HG02610 (cell line): ENCODE data around the gene TBC1D3B.
"Not testable (repeated sequence)": the region's sequence is repeated elsewhere in the genome, so short reads cannot be mapped to it uniquely, and the experiment has no call there.

Experiments
- ATAC-seq: cut with Tn5 transposase; IDR thresholded peaks from one replicate; pipeline ENCODE4 v1.9.1; 2021; ENCODE audit warnings: mild to moderate bottlenecking, moderate library complexity; ENCODE audit not compliant: unreplicated experiment

TBC1D3B gene

DNA sequence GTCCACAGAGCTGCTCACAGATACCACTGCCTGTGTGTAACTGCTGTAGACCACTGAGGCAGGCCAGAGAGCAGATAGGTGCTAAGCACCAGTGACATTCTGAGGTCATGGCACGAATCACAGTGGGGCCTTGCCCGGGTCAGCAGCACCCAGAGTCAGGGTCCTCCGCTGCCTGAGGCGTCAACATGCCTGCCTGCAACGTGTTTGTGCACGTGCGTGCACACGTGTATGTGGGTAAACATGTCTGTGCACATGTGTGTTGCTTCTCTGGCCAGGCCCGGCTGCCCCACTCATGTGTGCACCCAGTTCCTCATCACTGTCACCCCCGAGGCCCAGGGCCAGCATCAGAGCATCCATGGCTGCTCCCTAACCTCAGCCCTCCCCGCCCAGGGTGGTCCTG is at the start of gene TBC1D3B:
TBC1D3B (minus strand) TSS at position 101 of the 400 bp plus-strand sequence. CDS start 1,586 bp downstream, outside the sequence.
- not testable (repeated sequence) for ATAC-seq

DNA sequence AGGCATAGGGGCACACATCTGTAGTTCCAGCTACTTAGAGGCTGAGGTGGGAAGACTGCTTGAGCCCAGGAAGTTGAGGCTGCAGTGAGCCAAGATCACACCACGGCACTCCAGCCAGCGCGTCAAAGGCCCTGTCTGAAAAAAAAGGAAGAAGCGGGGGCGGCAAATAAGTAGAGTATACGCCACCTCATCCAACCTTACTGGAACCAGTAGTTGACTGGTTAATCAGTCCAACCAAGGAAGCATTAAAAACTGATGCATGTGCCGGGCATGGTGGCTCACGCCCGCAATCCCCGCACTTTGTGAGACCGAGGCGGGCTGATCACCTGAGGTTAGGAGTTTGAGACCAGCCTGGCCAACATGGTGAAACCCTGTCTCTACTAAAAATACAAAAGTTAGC is 46.5 kb upstream of the TBC1D3B start:
- ATAC-seq, result not testable (repeated sequence)

DNA sequence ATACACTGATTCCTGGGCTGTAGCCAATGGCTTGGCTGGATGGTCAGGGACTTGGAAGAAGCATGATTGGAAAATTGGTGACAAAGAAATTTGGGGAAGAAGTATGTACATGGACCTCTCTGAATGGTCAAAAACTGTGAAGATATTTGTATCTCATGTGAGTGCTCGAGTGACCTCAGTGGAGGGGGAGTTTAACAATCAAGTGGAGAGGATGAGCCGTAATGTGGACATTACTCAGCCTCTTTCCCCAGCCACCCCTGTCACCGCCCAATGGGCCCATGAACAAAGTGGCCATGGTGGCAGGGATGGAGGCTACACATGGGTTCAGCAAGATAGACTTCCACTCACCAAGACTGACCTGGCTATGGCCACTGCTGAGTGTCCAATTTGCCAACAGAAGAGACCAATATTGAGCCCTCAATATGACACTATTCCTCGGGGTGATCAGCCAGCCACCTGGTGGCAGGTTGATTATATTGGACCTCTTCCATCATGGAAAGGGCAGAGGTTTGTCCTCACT is 45.2 kb upstream of the TBC1D3B start:
- not testable (repeated sequence) for ATAC-seq

DNA sequence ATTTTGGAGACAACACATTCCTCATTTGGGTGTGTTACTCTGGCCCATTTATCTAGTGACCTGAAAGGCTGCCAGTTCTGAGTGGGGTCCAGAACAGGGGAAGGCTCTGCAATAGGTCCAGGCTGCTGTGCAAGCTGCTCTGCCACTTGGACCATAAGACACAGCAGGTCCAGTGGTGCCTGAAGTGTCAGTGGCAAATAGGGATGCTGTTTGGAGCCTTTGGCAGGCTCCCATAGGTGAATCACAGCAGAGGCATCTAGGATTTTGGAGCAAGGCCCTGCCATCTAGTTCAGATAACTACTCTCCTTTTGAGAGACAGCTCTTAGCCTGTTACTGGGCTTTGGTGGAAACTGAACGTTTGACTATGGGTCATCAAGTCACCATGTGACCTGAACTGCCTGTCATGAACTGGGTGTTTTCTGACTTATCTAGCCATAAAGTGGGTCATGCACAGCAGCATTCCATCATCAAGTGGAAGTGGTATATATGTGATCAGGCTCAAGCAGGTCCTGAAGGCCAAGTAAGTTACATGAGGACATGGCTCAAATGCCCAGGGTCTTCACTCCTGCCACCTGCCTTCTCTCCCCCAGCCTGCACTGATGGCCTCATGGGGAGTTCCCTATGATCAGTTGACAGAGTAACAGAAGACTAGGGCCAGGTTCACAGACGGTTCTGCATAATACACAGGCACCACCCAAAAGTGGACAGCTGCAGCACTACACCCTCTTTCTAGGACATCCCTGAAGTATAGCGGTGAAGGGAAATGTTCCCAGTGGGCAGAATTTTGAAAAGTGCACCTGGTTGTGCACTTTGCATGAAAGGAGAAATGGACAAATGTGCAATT is 44.5 kb upstream of the TBC1D3B start:
- ATAC-seq, result not testable (repeated sequence)

DNA sequence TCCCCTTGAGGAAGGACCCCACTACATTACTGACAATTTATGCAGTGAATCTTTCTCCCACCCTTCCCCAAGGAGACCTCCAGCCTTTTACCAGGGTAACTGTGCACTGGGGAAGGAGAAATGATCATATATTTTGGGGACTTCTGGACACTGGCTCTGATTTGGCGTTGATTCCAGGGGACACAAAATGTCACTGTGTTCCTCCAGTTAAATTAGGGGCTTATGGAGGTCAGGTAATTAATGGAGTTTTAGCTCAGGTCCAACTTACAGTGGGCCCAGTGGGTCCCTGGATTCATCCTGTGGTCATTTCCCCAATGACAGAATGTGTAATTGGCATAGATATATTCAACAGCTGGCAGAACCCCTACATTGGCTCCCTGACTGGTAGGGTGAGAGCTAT is 43.1 kb upstream of the TBC1D3B start:
- not testable (repeated sequence) for ATAC-seq

DNA sequence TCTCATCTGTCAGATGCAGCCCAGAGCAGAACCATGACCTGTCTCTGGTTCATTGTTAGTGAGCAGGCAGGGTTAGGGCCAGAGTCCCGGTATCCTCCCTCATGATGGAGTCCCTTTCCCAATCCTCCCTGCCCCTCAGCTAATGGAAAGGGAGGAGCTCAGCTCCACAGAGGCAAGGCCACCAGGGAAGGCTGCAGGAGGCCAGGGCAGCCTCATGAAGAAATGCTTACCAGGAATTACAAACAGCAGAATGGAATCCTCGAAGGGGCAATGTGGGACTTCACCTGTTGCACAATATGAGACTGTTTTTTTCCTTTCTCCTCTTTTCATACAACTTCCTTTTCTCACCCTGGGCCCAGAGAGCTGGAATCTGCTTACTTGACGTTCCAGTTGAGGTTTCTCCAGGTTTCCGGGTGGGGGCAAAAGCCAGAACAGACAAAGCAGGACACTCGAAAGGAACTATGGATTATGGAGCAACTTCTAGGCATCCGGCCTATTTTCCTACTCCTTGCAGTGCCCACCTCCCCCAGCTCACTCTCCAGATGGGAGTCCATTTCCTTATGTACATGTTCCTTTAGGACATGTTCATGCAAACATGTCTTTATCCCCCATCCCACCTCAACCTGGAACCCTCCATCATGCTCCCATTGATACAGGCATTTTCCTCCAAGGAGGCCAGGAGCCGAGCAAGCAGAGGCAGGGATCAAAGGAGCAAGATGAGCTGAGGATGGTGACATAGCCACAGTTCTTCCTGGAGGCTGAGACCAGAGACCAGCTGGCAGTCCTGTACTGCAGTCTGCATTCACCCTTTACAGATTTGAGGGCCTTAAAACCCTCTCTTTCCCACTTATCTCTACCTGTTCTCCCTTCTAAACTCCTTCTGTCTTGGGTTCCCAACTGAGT is 39.2 kb upstream of the TBC1D3B start:
- ATAC-seq, result not testable (repeated sequence)

DNA sequence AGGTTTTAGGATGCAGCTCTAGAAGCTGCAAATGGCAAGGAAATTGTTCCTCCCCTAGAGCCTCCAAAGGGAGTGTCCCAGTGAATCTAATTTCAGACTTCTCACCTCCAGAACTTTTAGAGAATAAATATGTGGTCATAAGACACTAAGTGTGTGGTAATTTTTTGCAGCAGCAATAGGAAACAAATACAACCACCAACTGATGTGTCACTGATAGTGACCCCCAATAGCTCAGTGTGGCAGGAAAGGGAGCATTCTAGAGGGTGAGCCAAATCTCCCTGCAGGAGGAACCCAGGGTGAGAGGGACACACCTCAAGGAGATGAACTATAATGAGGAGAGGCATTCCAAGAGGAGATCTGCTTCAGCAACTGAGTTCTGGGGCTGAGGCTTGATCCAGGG is 38.5 kb upstream of the TBC1D3B start:
- ATAC-seq, result no peak

DNA sequence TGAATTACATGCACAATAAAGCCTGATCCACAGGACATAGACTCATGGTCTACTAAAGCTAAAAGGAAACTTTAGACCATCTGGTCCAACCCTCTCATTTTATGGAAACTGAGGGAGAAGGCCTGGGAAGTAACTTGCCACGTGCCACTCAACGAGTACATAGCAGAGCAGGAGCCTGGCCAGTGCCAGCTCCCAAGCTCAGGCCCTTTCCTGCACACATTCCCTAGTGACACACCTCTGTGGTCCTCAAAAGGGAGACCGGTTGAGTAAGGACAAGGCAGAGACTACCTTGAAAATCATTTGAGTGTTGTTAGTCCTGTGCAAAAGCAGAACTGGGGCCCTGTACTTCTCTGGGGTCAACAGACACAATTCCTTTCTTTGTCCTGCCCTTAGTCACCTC is 37.3 kb upstream of the TBC1D3B start:
- ATAC-seq, result no peak

DNA sequence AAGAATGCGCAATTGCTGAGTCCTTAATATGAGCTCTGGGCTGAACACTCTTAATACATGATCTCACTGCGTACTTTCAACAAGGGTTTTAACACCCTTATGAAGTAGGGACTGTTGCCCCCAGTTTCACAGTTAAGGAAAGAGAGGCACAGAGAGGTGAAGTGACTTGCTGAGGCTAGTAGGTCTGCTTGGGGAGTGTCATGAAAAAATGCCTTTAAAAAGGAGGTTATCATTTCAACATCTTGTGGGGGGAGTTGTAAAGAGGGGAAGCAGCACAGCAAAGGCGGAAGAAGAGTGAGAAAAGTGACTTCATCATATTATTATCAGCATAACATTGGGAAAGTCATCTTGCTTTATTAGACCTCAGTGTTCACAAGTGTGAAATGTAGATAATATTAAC is 36.5 kb upstream of the TBC1D3B start:
- ATAC-seq, result no peak

DNA sequence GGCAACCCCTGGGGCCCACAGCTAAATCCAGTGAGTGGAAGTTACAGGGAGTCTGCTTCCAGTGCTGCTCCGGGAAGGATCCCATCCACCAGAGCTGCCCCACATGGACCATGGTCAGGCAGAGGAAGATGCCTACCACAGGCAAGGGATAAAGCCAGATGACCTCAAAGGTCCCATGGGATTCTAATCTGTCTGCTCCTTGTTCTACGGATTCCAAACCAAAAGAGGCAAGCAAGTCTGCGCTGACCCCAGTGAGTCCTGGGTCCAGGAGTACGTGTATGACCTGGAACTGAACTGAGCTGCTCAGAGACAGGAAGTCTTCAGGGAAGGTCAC is 35.8 kb upstream of the TBC1D3B start:
- ATAC-seq, result no peak

DNA sequence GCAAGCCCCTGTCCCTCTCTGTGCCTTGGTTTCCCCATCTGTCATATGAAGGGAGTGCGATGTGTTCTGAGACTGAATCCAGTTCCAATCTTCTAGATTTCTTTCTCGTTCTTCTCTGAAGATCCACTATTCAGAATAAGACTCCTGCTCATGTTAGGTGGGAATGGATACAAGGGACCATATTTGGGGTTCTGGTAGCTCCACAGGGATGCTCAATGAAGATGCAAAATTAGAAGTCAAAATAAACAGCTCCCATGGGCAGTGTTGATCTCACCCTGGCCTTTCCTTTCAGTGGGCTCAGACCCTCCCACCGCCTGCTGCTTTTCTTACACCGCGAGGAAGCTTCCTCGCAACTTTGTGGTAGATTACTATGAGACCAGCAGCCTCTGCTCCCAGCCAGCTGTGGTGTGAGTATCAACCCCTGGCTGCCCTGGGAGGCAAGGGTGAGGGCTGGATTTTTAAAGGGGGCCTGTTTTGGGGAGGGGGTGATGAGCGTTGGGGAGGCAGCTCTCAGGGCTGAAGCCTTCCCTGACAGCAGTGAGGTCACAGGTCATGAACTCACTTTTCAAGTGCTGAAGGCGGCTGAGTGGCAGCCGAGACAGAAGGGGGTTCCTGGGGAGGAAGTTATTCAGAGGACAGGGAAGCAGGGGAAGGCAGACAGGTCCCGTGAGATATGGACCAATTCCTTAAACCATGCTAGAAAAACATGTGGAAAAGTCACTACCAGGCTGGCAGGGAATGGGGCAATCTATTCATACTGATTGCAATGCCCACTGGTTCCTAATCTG is 35.2 kb upstream of the TBC1D3B start:
- not testable (repeated sequence) for ATAC-seq

DNA sequence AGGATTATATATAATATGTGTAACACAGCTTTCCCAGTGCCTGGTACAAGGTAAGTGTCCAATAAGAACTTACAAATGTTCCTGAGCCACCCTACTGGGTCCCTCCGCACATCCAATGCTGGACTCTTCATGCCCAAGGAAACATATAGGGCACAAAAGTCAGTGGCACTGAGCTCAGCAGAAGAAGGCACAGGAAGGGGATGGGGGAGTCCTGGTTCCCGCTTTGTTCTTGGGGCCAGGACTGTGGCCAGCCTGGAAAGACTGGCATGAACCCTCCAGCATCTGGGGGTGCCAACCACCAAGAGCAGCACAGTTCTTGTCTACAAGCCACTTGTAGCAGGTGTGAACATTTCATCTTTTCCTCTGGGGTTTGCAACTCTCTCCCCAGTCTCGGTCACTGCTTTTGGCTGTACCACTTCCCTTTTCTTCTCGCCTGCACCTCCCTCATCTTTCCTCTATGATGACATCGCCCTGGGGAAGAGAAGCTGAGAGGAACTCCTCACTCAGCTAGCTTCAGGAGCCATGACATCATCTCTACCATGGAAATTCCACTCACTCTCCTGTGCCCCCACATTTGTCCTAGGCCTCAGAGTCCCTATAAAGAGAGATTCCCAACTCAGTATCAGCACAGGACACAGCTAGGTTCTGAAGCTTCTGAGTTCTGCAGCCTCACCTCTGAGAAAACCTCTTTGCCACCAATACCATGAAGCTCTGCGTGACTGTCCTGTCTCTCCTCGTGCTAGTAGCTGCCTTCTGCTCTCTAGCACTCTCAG is 34.2 kb upstream of the TBC1D3B start, which contains the start of gene CCL4L2:
CCL4L2 (plus strand) TSS at position 625 of the 773 bp plus-strand sequence.
- ATAC-seq, result peak; percentile 62

DNA sequence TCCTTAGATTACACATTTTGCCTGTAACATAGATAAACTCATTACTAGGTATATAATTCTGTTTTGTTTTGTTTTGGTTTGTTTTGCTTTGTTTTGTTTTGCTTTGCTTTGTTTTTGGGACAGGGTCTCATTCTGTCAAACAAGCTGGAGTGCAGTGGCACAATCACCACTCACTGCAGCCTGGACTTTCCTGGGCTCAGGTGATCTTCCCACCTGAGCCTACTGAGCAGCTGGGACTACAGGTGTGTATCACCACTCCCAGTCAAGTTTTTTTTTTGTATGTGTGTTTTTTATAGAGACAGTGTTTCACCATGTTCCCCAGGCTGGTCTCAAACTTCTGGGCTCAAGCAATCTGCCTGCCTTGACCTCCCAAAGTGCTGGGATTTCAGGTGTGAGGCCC is 33.1 kb upstream of the TBC1D3B start:
- no peak for ATAC-seq

DNA sequence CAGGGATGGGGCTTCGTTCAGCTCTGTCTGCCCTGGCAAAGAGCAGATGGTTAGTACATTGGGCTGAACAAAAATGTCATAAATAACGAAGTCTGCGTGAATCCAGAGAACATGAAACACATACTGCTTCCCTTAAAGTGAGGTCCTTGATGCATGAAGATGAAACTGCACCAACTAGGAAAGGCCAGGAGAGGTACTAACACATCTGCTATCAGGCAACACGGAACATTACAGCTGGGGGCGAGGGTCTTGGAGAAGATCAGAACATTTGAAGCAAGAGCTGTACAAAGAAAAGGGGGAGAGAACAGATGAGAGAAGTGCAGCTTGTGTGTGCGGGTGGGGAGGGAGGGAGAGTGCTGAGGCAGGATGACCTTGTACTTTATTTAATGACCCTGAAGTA is 30.9 kb upstream of the TBC1D3B start:
- ATAC-seq, result not testable (repeated sequence)

DNA sequence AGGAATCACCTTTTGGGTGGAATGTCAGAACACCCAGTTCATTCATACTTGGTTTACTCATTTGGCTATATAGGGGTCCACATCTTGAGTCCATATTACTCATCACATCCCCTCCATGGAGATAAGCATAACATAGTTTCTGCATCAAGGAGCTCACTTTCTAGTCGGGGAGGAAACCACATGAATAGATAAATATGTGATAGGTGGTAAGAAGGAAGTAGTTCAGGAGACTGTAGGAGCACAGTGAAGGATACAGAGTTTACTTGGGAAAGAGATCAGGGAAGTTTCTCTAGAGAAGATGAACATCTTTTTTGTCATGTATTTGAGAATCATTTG is 30.0 kb upstream of the TBC1D3B start:
- ATAC-seq, result not testable (repeated sequence)

DNA sequence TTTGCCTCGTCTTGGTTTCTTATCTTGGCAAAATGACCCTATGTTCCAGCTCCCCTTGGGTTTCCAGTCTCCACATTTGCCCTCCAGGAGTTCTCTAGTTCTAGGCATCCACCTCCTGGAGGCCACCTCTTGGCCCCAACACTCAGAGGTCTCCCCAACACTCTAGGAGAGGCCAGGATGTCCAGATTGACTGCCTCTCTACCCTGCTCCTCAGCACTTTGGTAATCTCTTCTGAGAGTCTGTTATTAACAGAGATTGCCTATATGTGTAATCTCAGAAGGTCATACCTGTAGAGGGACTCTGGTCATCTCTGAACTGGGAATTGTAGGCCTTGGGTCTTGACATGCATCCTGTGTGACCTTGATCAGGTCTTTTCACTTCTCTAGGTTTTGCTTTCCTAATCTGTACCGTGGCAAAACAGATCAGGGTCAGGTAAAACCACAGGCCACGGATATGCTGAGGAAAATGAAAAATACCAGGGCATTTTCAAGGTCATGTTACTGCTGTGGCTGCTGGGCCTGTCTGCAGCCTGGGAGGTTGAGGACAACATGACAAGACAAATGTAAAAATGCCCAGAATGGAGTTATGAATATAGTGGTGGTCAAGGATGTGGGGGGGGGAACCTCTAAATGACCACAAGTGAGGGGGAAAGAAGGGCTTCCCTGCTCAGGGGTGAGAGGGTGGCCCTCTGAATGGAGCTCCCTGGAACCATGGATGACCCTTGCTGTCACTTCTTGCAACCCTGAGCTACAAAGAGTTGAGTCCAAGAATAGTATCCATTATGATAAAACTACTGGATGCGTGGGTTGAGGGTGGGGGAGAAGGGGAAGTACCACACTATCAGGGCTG is 29.4 kb upstream of the TBC1D3B start:
- ATAC-seq, result peak; percentile 32

DNA sequence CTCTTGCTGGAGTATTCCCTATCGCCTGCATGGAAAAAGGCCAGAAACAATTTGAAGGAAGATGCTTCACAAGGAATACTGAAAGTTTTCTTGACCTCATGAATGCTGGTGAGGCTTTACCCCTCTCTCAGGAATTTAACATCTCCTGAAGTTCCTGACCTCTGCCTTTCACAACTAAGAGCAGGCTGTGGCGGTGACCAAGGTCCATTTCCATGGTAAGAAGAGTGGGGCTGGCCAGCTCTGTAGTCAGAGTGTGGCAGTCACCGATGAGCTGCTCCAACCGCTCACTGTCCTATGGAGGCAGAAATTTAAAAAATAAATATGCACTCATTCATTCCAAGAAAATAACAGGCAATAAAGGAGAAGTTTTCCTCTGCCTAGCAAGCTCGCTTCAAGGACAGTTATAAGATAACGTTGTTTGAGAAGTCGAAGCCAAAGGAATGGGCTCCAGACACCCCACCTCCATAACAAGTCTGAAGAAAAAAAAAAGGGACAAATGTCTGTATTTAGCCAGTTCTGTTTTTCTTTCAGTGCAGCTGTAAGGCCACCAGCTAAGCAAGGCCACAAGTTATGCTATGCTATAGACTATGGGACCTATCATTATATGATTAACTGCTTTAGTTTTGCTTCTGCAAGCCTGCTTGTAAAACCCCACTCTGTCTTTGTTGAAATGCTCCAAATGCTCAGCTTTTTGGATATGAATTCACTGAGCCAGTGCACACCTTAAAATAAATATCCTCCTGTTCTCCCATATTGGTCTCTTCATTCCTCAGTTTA is 28.5 kb upstream of the TBC1D3B start:
- ATAC-seq, result no peak

DNA sequence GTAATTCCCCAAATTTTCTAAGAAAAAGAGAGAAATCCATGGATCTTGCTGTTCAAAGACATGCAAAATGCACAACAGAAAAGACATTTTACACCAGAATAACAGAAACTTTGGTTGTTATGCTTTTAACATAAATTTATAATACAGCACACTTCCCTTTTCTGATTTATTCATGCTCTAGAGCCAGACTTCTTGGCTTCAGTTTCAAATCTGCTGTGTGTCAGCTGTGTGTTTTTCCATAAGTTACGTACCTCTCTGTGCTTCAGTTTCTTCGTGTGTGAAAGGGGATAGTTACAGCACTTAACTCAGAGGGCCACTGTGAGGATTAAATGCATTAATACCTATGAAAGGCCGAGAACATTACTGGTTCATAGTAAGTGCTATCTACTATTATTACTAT is 26.9 kb upstream of the TBC1D3B start:
- no peak for ATAC-seq
